Cardiac fibroblast (primary cell): ENCODE results near the gene FES.

Experiments used
- DNase-seq, 2 donors: peaks; one replicate each; pipeline versions ENCODE4 v3.0.0 to v3.0.0-alpha.2; 2010; ENCODE audit warnings: low read depth in 2 of 2
- H3K4me3 ChIP-seq, 2 donors: replicated peaks in 1 of 2; 1 replicate in 1 of 2; 2 replicates in 1 of 2; pipeline ENCODE4 v1.5.1; 2011; ENCODE audit warnings: low read depth in 2 of 2, low read length in 2 of 2, mild to moderate bottlenecking in 2 of 2, moderate library complexity in 1 of 2
- TF ChIP-seq, protein P1 (sequence below): IDR thresholded peaks from one replicate; pipeline ENCODE4 v1.5.1; 2011; ENCODE audit warnings: low read depth, mild to moderate bottlenecking, low read length, inconsistent platforms

The FES gene

DNA sequence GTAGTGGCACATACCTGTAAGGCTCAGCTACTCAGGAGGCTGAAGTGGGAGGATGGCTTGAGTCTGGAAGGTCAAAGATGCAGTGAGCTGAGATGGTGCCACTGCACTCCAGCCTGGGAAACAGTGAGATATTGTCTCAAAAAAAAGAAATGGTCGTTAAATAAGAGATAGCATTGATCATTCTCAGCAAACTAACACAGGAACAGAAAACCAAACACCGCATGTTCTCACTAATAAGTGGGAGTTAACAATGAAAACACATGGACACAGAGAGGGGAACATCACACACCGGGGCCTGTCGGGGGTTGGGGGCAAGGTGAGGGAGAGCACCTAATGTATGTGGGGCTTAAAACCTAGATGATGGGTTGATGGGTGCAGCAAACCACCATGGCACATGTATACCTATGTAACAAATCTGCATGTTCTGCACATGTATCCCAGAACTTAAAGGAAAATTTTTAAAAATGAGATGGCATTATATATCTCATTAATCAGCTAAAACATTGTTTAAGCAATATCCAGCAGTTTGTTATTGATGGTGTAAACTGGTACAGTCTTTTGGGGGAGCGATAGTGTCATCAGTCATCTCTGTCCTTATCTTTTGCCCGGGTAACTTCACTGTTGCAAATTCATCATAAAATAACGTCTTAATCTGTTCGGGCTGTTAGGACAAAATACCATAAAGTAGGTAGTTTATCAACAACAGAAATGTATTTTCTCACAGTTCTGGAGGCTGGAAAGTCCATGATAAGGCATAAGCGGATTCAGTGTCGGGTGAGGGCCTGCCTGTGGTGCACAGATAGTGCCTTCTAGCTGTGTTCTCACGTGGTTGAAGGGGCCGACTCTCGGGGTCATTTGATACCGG is 17.1 kb downstream of the FES start:
- TF ChIP-seq, protein P1, sequence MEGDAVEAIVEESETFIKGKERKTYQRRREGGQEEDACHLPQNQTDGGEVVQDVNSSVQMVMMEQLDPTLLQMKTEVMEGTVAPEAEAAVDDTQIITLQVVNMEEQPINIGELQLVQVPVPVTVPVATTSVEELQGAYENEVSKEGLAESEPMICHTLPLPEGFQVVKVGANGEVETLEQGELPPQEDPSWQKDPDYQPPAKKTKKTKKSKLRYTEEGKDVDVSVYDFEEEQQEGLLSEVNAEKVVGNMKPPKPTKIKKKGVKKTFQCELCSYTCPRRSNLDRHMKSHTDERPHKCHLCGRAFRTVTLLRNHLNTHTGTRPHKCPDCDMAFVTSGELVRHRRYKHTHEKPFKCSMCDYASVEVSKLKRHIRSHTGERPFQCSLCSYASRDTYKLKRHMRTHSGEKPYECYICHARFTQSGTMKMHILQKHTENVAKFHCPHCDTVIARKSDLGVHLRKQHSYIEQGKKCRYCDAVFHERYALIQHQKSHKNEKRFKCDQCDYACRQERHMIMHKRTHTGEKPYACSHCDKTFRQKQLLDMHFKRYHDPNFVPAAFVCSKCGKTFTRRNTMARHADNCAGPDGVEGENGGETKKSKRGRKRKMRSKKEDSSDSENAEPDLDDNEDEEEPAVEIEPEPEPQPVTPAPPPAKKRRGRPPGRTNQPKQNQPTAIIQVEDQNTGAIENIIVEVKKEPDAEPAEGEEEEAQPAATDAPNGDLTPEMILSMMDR = no peak
- no peak for DNase-seq
- H3K4me3 ChIP-seq = peak overlapping the region in 1 of 2 donors; percentile 69

DNA sequence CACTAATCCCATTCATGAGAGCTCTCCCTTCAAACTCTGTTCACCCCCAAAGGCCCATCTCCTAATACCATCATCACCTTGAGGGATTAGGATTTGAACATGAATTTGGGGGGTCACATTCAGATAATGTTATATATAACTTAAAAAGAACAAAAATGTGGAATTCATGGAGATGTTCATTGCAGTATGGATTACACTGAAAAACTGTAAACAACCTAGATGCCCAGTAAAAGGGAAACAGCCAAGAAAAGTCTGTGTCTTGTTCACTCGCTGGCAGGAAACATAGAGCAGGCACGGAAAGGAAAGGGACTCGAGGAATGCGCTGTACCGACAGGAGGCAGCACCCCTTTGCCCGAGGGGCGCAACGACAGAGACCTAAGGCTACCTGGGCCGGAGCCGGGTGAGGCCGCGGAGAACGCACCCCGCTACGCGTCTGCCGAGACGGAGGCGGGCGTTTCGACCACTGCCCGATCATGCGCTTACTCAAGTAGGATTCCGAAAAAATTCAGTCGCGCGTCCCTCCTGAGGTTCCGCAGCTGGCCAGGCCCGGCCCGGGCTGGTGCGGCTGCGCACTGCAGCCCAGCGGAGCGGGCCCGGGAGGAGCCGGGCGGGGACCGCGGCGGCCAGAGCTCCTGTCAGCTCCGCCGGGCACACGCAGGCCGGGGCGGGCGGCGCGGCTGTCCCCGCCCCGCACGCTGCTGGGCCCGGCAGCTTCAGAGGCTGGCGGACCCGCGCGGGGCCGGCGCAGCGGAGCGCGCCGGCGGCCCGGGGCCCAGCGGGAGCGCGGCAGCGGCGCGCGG is 17.9 kb downstream of the FES start:
- H3K4me3 ChIP-seq = peak overlapping the region; percentile 65 to 69
- DNase-seq = peak; percentile 80 to 86
- TF ChIP-seq, protein P1 = peak; percentile 89

DNA sequence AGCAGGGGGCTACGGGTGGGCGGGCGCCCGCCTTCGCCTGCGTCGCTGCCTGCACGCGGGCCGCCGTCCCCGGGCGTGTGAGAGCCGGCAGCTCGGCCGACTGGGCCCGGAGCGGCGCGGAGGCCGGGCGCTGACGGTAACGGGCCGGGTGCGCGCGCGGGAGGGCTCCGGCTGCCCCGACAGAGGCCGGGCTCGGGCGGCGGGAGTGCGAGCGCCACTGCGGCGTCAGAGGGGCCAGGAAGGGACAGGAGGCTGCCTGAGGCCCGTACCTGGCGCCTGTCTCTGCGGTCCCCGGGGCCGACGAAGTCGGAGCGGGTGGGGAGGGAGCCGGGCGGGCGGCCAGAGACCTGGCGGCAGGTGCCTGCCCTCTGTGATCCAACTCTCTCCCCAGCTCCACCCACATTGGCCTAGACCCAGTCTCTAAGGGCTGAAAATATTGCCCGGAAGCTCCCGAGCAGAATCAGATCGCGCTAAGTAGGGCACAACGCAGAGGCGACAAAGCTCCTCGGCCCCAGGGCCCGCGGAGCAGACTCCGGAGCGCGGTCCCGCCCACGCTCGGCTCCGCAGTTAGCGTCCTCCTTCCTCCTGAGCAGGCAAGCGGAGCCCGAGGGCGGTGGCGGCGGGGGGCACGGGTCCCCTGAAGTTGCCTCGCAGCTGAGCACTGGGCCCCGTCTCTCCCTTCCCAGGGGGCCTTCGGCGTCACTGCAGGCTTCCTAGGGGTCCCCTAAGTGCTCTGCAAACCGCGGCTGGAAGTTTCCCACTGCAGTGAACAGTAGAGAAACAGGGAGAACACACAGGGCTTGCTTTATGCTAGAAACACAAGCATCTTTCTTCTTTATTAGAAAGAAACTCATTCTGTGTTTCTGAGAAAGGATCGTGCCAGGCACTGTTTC is 18.8 kb downstream of the FES start, which contains the start of gene MAN2A2:
Gene MAN2A2 (plus strand): TSS at position 463 of the 893 bp plus-strand sequence. CDS start 906 bp downstream, outside the sequence.
- peak; percentile 28 for DNase-seq
- TF ChIP-seq, protein P1 = no peak
- H3K4me3 ChIP-seq = peak within 1 kb of the TSS; percentile 66 to 69

DNA sequence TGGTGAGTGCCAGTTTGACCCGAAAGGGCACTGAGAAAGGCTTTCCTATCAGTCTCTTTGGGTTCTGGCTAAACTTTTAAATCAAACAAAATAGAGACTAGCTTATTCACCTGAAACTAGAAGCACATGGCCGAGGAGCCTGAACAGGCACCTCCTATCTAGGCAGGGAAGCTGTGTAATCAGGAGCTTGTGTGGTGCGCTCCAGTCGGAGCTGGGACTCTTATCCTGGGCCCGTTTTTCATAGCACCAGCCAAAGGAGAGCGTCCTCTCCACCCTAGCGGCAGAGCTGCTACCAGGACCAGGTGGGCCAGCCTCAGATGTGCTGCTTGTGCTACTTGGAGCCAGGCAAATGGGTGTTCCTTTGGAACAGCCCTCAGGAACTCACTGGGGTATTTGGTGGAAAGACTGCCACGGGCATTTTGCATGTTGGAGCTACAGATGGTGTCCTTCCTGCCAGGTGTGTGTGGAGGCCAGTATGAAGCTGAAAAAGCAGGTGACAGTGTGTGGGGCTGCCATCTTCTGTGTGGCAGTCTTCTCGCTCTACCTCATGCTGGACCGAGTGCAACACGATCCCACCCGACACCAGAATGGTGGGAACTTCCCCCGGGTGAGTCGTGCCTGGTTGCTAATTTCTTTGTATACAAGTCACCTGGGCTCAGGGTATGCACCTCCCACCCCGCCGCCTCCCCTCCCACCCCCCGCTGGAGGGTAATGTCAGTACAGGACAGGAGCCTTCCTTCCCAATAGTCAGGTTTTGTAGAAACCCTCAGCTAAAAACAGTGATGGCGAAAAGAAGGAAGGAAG is 19.6 kb downstream of the FES start:
- no peak for DNase-seq
- H3K4me3 ChIP-seq = peak overlapping the region in 1 of 2 donors; percentile 69
- TF ChIP-seq, protein P1 = no peak

DNA sequence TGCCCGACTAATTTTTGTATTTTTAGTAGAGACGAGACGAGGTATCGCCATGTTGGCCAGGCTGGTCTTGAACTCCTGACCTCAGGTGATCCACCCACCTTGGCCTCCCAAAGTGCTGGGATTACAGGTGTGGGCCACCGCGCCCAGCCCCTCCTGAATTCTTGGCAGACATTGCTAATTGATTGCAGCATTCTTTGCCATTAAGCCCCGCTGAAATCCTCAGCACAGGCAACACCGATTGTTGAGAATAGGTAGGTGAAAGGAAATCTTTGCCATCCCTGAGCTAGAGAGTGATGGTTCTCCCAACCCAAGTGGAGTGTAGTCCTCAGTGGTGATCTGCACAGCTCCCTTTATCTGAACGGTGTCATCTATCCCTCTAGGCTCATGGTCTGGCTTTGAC is 20.4 kb downstream of the FES start:
- H3K4me3 ChIP-seq = no peak overlapping the region
- DNase-seq = no peak
- TF ChIP-seq, protein P1 = no peak
